ENCODE results near the gene SMIM15.

- no peak for TF ChIP-seq POLR2A (IDR thresholded peaks at IDR 0.05; ENCODE audit: low read depth, low read length)
- TF ChIP-seq CTCF (IDR thresholded peaks at IDR 0.05; ENCODE audit: extremely low read depth in 1 of 2, insufficient read depth in 1 of 2, low read depth in 1 of 2, low read length in 2 of 2): no peak
- TF ChIP-seq POLR2AphosphoS5 (IDR thresholded peaks at IDR 0.05; ENCODE audit: insufficient read depth, low read depth, low read length): no peak
- no peak for TF ChIP-seq MAX (IDR thresholded peaks at IDR 0.05; ENCODE audit: insufficient read depth, insufficient read length)
- TF ChIP-seq EZH2 (IDR thresholded peaks at IDR 0.05; ENCODE audit: borderline replicate concordance, low read depth, low read length, severe bottlenecking): no peak
- no peak for TF ChIP-seq FOS (IDR thresholded peaks at IDR 0.05; ENCODE audit: borderline replicate concordance, insufficient read depth, low read length)
- TF ChIP-seq JUN (IDR thresholded peaks at IDR 0.05; ENCODE audit: borderline replicate concordance, insufficient read depth, insufficient read length, low read depth): no peak
- no peak for TF ChIP-seq MYC (IDR thresholded peaks at IDR 0.05; ENCODE audit: low read depth, low read length)
- no peak for TF ChIP-seq GATA2 (IDR thresholded peaks at IDR 0.05; ENCODE audit: insufficient read depth, insufficient read length, low read depth, low read length)
Measured at GRCh38 chr5:61137835-61138234, 24.4 kb downstream of the SMIM15 start.
